Brain microvascular endothelial cell (primary cell): ENCODE data around the gene TNS4.

Experiments
- DNase-seq: peaks from one replicate; pipeline ENCODE4 v3.0.0-alpha.2; 2020
- H3K27ac ChIP-seq: fragments of 250-450 bp; sonication (Bioruptor Pico); 2 replicates; pipeline ENCODE4 v1.5.1; 2020; ENCODE audit warnings: mild to moderate bottlenecking, moderate library complexity
- H3K27me3 ChIP-seq: fragments of 250-450 bp; sonication (Bioruptor Pico); replicated peaks from 2 replicates; pipeline ENCODE4 v1.5.1; 2020; ENCODE audit warnings: mild to moderate bottlenecking
- H3K36me3 ChIP-seq: fragments of 250-450 bp; sonication (Bioruptor Pico); replicated peaks from 2 replicates; pipeline ENCODE4 v1.5.1; 2020; ENCODE audit warnings: mild to moderate bottlenecking
- H3K4me3 ChIP-seq: 2 replicates; pipeline ENCODE4 v1.5.1; 2011; ENCODE audit warnings: low read depth, mild to moderate bottlenecking, control low read depth, low read length, moderate library complexity
- CTCF ChIP-seq: IDR thresholded peaks from 2 replicates; pipeline ENCODE4 v1.5.1; 2011; ENCODE audit warnings: low read depth, mild to moderate bottlenecking, moderate library complexity, low read length, control low read depth, inconsistent platforms; ENCODE audit errors: missing control alignments
- in situ Hi-C: cut with HindIII; loops from 2 replicates; pipeline ENCODE4 v1.10.0; 2017; ENCODE audit warnings: low sequenced_read_pairs, low pct_ligation_motif_present

Gene TNS4

DNA sequence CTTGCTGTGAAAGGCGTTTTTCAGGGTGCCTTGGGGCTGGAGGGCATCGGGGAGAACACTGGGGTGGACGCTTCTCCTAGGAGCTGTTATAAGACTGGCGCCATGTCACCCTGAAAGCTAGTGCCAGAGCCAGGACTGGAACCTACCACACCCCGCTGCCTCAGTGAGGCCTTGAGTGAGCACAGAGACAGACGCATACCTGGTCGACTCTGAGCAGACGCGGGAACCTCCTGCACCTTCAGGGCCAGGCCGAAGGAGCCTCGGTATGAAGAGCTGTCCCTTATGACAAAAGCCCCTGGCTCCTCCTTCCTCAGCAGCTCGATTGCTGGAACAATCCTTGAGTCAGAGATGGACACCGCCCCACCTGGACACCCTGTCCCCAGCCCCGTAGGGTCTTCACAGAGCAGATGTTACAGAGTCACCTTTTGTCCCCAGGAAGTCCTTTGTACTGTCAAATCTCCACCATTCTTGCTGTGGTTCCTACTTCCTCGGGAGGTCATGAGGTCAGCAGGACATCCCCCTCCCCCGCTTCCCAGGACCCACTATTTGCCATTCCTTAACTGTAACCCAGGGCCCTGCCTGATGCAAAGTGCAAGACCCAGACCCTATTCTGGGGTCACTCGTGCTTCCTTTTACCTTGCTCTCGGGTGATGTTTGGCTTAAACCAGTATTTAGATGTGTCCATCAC lies 17.0 kb downstream of the TNS4 start:
- H3K27me3 ChIP-seq, result no peaks in the 10 kb centered on the region
- H3K4me3 ChIP-seq, result no peak overlapping the region
- no peaks in the 10 kb centered on the region for H3K36me3 ChIP-seq
- TF ChIP-seq CTCF, result no peak
- peak overlapping the region; percentile 100 for H3K27ac ChIP-seq
- in situ Hi-C loops, result no loop called here
- DNase-seq, result no peak

- H3K4me3 ChIP-seq, result no peak overlapping the region
- in situ Hi-C loops, result no loop called here
- no peak for TF ChIP-seq CTCF
- H3K36me3 ChIP-seq, result no peaks in the 10 kb centered on the region
- DNase-seq, result no peak
- no peak overlapping the region for H3K27ac ChIP-seq
- H3K27me3 ChIP-seq, result no peaks in the 10 kb centered on the region
These were observed 17.7 kb downstream of the TNS4 start for GRCh38 chr17:40483679-40484078.

GRCh38 chr17:40482722-40483121 lies 18.7 kb downstream of the TNS4 start:
- no peak overlapping the region for H3K27ac ChIP-seq
- no peak for DNase-seq
- H3K4me3 ChIP-seq, result no peak overlapping the region
- H3K36me3 ChIP-seq, result no peaks in the 10 kb centered on the region
- in situ Hi-C loops, result no loop called here
- no peak for TF ChIP-seq CTCF
- no peaks in the 10 kb centered on the region for H3K27me3 ChIP-seq

- in situ Hi-C loops, result no loop called here
- DNase-seq, result no peak
- Histone ChIP-seq H3K36me3 (no peaks in the 10 kb centered on the region), H3K27me3 (no peaks in the 10 kb centered on the region), H3K4me3 (no peak overlapping the region), H3K27ac (no peak overlapping the region)
- no peak for TF ChIP-seq CTCF
These were observed 20.3 kb downstream of the TNS4 start for GRCh38 chr17:40481106-40481505.

DNA sequence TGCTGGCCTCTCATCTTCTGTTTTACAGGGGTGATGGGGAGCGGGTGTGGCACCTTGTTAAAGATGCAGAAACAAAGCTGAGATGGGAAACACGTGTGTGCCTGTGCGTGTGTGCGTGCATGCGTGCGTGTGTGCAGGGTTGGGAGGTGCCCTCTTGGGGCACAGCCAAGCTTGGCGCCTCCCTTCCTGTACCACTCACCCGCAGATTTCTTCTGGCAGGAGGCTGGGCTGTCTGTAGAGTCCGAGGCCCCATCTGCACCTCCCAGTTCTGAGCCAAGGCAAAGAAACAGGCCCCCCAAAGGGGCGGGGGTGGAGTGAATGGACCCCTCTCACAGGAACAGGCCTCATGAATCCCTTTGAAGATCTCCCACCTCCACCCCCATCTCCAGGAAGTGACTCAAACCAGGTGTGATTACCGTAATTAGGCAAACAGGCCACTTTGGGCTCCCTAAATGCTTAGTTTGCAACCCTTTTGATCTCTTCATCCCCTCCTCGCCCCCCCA lies 20.9 kb downstream of the TNS4 start:
- no peaks in the 10 kb centered on the region for H3K27me3 ChIP-seq
- no peak for TF ChIP-seq CTCF
- H3K4me3 ChIP-seq, result no peak overlapping the region
- H3K27ac ChIP-seq, result no peak overlapping the region
- DNase-seq, result no peak
- H3K36me3 ChIP-seq, result no peaks in the 10 kb centered on the region
- in situ Hi-C loops, result no loop called here

DNA sequence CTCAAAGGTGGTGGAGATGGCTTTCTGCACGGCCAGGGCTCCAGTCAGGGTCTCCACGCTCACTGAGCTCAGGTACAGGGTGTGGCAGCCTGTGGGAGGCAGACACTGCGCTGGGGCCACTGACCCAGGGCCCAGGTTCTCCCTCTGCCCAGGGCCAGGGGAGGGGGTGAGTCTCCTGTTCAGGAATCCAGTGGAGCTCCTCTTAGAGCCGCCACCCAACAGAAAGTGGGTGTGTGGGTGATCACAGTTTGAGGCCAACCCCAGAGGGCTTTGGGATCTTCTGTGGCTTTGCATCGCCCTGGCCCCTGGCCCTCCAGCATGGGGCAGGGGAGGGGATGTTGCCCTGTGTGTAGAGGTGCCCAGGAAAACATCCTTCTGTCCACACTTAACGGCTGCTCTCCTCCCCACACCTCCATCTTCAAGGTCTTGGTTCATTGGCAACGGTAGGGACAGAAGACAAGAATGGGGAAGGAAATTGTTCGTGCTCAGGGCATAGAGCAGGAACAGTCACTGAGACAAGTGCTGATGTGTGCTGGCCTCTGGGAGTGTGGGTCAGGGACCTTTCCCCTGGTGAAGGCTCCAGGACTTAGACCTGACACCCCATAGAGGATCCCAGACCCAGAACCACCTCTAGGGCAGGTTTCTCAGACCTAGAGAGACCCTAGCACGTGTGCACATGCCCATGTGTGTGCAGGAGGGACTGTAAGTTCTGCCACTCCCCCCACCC lies 21.5 kb downstream of the TNS4 start:
- H3K4me3 ChIP-seq, result no peak overlapping the region
- DNase-seq, result no peak
- no peaks in the 10 kb centered on the region for H3K36me3 ChIP-seq
- no peak overlapping the region for H3K27ac ChIP-seq
- in situ Hi-C loops, result no loop called here
- TF ChIP-seq CTCF, result no peak
- no peaks in the 10 kb centered on the region for H3K27me3 ChIP-seq
